HG03558 (cell line): ENCODE results near the gene RNF217.
"Not testable (repeated sequence)": the region's sequence is repeated elsewhere in the genome, so short reads cannot be mapped to it uniquely, and the experiment has no call there.

Source experiments
- ATAC-seq: cut with Tn5 transposase; IDR thresholded peaks from one replicate; pipeline ENCODE4 v1.9.1; 2021; ENCODE audit warnings: moderate number of reproducible peaks; ENCODE audit not compliant: unreplicated experiment; ENCODE audit errors: extremely low read depth

RNF217 gene

GRCh38 chr6:124962639-124963415 lies 590 bp downstream of the RNF217 start:
- no peak for ATAC-seq

GRCh38 chr6:124963416-124963785 lies 1.2 kb downstream of the RNF217 start:
- ATAC-seq = no peak

- ATAC-seq = no peak
Observed at GRCh38 chr6:124963831-124964763, 1.9 kb downstream of the RNF217 start.

- no peak for ATAC-seq
Observed at GRCh38 chr6:124964764-124965105, 2.5 kb downstream of the RNF217 start.

- ATAC-seq = not testable (repeated sequence)
Observed at GRCh38 chr6:124965424-124965850, 3.2 kb downstream of the RNF217 start.

GRCh38 chr6:124967444-124967843 lies 5.2 kb downstream of the RNF217 start:
- ATAC-seq = no peak

- ATAC-seq = no peak
Observed at GRCh38 chr6:124968401-124968800, 6.2 kb downstream of the RNF217 start.

- no peak for ATAC-seq
Observed at GRCh38 chr6:124970243-124970642, 8.0 kb downstream of the RNF217 start.

- ATAC-seq = no peak
Observed at GRCh38 chr6:124970763-124971162, 8.5 kb downstream of the RNF217 start.

GRCh38 chr6:124973780-124974179 lies 11.5 kb downstream of the RNF217 start:
- no peak for ATAC-seq

- no peak for ATAC-seq
Observed at GRCh38 chr6:124974771-124975377, 12.6 kb downstream of the RNF217 start.

- no peak for ATAC-seq
Observed at GRCh38 chr6:124977067-124977908, 15.1 kb downstream of the RNF217 start.

- no peak for ATAC-seq
Observed at GRCh38 chr6:124978451-124979293, 16.4 kb downstream of the RNF217 start.

GRCh38 chr6:124979294-124979678 lies 17.0 kb downstream of the RNF217 start:
- no peak for ATAC-seq

- ATAC-seq = no peak
Observed at GRCh38 chr6:124982669-124983068, 20.4 kb downstream of the RNF217 start.

GRCh38 chr6:124983383-124984083 lies 21.3 kb downstream of the RNF217 start:
- no peak for ATAC-seq

- no peak for ATAC-seq
Observed at GRCh38 chr6:124984668-124985338, 22.6 kb downstream of the RNF217 start.

GRCh38 chr6:124986164-124986563 lies 23.9 kb downstream of the RNF217 start:
- ATAC-seq = no peak
